SK-N-SH (cell line): ENCODE measurements around the gene L3MBTL1.

ENCODE experiments used
- CHD2 ChIP-seq: fragments of 150-350 bp; IDR thresholded peaks from 2 replicates; pipeline ENCODE4 v1.6.1; 2018; ENCODE audit warnings: low read length; ENCODE audit not compliant: partially characterized antibody
- EP300 ChIP-seq, 2 experiments: IDR thresholded peaks; 2 replicates each; pipeline versions ENCODE4 v1.4.0 to v1.6.1; 2012; ENCODE audit warnings: borderline replicate concordance in 1 of 2, low read depth in 1 of 2, low read length in 1 of 2
- EZH2phosphoT487 ChIP-seq: fragments of 200-600 bp; sonication (generic); IDR thresholded peaks from 2 replicates; pipeline ENCODE4 v1.6.1; 2017; ENCODE audit warnings: low read depth, mixed run types, mild to moderate bottlenecking, antibody characterized with exemption, moderate library complexity, borderline replicate concordance
- MXI1 ChIP-seq: IDR thresholded peaks from 2 replicates; pipeline ENCODE4 v1.6.1; 2012; ENCODE audit warnings: mild to moderate bottlenecking, low read depth, low read length, improper control_type of control experiment
- TAF1 ChIP-seq: IDR thresholded peaks from 2 replicates; pipeline ENCODE4 v1.6.1; 2012; ENCODE audit warnings: low read depth, mild to moderate bottlenecking, low read length, moderate library complexity, borderline replicate concordance
- TF ChIP-seq, protein P1 (sequence below): fragments of 150-350 bp; IDR thresholded peaks from 2 replicates; pipeline ENCODE4 v1.6.1; 2017; ENCODE audit warnings: antibody characterized with exemption, low read length, low read depth, borderline replicate concordance
- TF ChIP-seq, protein P2 (sequence below): IDR thresholded peaks from 2 replicates; pipeline ENCODE4 v1.4.0; 2012; ENCODE audit warnings: low read depth

DNA sequence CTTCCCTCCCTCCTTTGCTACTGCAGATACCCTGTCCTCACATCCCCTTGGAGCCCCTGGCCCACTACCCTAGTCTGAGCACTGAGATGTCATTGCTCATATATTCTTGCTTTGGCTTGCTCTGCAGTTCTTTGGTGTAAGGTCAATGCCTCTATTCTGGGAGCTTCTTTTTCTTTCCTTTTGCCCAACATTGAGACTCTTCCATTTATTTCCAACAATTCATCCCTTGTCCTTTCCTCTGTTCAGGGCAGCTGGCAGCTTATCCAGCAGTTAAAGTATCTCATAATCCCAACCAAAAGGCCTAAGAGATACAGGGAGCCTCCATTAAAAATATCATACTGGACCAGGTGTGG, 23.6 kb downstream of the L3MBTL1 start:
- TF ChIP-seq CHD2 (no peak), TAF1 (no peak), MXI1 (no peak), EP300 (IDR thresholded peaks at IDR 0.05; ENCODE audit: borderline replicate concordance in 1 of 2, low read depth in 1 of 2, low read length in 1 of 2) (no peak), EZH2phosphoT487 (no peak)
- TF ChIP-seq, protein P1, sequence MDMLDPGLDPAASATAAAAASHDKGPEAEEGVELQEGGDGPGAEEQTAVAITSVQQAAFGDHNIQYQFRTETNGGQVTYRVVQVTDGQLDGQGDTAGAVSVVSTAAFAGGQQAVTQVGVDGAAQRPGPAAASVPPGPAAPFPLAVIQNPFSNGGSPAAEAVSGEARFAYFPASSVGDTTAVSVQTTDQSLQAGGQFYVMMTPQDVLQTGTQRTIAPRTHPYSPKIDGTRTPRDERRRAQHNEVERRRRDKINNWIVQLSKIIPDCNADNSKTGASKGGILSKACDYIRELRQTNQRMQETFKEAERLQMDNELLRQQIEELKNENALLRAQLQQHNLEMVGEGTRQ = no peak
- TF ChIP-seq, protein P2, sequence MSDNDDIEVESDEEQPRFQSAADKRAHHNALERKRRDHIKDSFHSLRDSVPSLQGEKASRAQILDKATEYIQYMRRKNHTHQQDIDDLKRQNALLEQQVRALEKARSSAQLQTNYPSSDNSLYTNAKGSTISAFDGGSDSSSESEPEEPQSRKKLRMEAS = no peak
